Activated T-helper 9 cell treated with anti-CD3 and anti-CD28 coated beads, Interleukin-2, amount 50 U/mL, for 16 hours (primary cell): ENCODE data around the gene MACIR.
A peak's percentile ranks its signal among the peaks of the same experiment; 100 is the strongest.
"Not testable (repeated sequence)": the region's sequence is repeated elsewhere in the genome, so short reads cannot be mapped to it uniquely, and the experiment has no call there.

Experiments used
- DNase-seq: peaks from one replicate; pipeline ENCODE4 v3.0.0-alpha.2; 2020; ENCODE audit warnings: low read depth

Gene MACIR, protein sequence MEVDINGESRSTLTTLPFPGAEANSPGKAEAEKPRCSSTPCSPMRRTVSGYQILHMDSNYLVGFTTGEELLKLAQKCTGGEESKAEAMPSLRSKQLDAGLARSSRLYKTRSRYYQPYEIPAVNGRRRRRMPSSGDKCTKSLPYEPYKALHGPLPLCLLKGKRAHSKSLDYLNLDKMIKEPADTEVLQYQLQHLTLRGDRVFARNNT

GRCh38 chr5:103258368-103258956 is at the start of gene MACIR:
TSS of gene MACIR (plus strand) at chr5:103258763. CDS start at chr5:103275920, 17,157 bp downstream.
- peak; percentile 84 for DNase-seq

DNA sequence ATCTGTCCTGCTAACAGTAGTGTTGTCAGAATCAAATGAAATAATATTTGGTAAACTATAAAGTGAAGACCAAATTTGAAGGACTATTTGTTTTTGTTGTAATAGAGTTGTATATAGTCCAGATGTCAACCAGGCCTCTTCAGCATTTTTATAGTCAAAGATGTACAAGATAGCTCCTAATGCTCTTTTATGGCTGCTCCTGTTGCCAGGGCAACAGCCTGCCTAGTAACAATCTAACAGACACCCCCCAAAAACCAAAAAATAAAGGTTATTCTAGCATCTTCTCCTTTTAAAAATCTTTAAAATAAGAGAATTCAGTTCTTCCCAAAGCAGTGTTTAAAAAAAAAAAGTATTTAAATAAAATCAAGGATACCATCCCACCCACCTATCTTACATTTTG is 49.5 kb upstream of the MACIR start:
- no peak for DNase-seq

GRCh38 chr5:103210952-103211351 is 47.6 kb upstream of the MACIR start:
- DNase-seq, result no peak

DNA sequence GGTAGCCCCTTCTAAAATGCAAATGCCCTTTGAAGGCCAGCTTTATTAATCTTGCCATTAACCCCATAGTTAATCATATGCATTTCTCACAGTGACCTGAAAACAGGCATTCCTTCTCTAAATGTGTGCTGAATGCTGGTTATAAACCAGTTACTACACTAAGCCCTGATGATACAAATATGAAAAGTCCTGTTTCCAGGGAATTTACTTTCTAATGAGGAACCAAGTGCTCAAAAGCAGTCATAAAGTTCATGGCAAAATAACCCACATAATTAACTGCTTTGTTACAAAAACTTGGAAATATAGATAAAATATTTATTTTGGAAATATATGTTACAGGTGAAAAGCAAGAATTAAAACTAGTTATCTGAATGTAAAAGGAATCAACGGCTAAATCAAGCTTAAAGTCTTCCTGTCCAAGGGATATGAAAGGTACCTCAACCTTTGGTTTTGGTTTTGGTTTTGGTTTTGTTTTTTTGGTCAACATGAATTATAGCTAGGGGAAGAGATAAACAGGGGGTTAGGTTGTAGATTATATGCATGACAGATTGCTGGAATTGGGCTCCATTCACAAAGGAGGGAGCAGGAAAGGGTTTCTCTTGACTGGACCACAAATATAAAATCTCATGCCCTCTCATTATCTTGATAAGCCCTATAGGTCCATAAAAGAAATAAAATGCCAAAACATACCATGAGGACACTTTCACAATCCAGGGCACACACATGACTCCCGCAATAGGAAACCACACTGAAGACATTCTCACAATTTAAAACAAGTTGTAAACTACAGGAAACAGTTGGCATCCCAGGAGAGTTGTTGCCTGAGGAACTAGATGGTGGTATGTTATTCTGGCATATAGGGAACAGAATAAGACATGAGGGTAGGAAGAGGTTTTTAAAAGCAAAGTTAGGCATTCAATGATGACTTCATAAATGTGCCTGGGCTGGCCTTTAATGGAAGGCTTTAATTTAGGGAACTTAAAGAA is 46.7 kb upstream of the MACIR start:
- no peak for DNase-seq

GRCh38 chr5:103216137-103216536 is 42.4 kb upstream of the MACIR start:
- no peak for DNase-seq

- DNase-seq, result no peak
Observed at GRCh38 chr5:103216697-103217096, 41.9 kb upstream of the MACIR start.

DNA sequence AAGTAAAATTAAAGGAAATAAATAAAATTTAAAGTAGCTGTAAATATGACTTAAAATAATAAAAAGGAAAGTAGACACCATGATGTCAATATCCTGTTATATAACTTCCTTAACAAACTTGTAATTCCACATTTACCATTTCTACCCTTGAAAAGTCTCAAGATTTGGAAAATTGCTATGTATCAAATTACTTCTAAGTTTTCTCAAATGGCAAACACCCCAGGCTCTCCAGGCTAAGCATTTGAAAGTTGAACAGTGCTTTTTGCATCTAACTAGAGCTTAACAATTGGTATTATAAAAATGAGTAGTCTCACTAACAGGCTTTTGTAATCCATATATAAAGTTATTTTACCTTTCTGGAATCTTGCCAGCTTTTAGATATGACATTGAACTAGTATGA is 41.5 kb upstream of the MACIR start:
- DNase-seq, result no peak

DNA sequence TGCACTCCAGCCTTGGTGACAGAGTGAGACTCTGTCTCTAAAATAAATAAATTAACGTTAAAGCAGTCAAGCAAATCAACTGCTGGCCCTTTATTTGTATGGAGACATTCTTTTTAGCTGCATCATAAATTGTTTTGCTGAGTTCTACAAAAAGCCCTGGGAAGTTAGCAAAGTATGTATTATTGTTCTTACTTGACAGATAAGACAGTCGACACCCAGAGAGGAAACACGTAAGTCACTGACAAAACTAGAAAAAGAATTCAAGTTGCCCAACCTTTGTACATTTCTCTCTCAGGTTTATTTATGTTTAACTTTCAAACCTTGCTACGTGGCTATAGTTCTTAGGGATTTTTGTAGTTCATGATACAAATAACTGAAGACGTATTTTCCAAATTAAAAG is 40.4 kb upstream of the MACIR start:
- DNase-seq, result no peak

DNA sequence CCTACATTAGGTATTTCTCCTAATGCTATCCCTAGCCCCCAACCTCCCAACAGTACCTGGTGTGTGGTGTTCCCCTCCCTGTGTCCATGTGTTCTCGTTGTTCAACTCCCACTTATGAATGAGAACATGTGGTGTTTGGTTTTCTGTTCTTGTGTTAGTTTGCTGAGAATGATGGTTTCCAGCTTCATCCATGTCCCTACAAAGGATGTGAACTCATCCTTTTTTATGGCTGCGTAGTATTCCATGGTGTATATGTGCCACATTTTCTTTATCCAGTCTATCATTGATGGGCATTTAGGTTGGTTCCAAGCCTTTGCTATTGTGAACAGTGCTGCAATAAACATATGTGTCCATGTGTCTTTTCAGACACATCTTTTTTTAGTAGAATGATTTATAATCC is 39.5 kb upstream of the MACIR start:
- not testable (repeated sequence) for DNase-seq

- no peak for DNase-seq
Observed at GRCh38 chr5:103223031-103223955, 35.3 kb upstream of the MACIR start.

- no peak for DNase-seq
Observed at GRCh38 chr5:103224118-103224893, 34.3 kb upstream of the MACIR start.

GRCh38 chr5:103224894-103225246 is 33.7 kb upstream of the MACIR start:
- no peak for DNase-seq

GRCh38 chr5:103228061-103228460 is 30.5 kb upstream of the MACIR start:
- no peak for DNase-seq

DNA sequence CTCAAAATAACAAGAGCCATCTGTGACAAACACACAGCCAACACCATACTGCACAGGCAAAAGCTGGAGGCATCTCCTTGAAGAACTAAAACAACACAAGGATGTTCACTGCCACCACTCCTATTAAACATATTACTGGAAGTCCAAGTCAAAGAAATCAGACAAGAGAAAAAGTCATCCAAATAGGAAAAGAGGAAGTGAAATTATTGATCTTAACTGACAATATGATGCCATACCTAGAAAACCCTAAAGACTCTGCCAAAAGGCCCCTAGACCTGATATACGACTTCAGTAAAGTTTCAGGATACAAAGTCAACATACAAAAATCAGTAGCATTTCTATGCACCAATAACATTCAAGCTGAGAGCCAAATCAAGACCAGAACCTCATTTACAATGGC is 30.0 kb upstream of the MACIR start:
- DNase-seq, result no peak

DNA sequence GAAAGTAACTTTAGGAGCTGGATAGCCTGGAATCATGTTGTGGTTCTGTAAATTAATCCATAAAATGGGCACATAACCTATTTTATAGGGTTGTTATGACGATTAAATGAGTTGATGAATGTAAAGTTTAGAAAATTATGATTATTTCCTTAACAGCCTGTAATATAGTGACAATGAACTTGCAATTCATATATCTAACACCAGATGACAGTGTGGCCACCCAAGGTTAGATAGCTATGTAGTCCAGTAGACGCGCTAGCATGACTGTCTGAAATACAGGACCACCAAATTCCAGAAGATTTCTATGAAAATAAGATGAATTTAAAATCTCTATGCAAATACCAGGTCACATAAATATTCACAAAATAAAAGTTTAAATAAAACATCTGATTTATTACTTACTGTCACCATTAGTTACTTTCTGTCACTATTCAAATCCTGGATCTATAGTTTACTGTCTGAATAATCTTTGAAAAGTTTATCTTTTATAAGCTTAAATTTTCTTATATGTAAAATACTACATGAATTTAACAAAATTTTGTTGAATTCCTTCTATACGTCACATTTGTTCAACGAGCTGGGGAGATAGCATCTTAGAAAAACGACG is 26.1 kb upstream of the MACIR start:
- DNase-seq, result no peak

DNA sequence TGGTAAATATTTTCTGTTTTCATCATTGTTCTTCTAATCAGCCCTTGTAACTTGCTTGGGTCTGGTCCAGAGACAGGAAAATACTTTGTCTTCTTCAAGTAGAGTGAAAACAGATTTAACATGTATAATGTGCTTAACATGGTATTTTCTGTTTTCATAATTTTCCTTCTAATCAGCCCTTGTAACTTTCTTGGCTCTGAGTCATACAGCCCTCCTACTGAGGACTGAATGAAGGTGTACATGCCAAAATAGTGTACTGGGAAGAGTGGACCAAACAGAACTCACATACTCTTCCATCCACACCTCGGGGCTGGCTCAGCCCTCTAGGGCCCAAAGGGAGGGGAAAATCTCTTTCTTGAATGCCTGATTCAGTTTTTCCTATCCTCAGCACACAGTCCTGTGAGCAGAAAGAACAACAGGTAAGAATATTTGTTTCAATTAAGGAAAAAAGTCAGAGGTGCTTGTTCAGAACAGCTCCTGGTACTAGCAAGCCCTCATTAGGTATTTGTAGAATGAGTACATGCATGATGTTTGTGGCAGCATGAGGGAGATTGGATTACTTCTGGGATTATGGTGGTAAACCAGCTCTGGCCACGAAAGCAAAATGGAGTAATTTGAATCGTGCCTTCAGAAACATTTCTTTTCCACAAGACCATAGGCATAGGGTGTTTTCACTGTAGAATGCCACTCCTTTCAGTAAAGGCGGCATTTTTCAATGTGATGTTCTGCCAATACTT is 24.2 kb upstream of the MACIR start:
- DNase-seq, result no peak

GRCh38 chr5:103235891-103236290 is 22.7 kb upstream of the MACIR start:
- no peak for DNase-seq

GRCh38 chr5:103237778-103238177 is 20.8 kb upstream of the MACIR start:
- no peak for DNase-seq

- no peak for DNase-seq
Observed at GRCh38 chr5:103243665-103244064, 14.9 kb upstream of the MACIR start.

GRCh38 chr5:103244398-103244797 is 14.2 kb upstream of the MACIR start:
- DNase-seq, result no peak
